NCI-H526 (cell line): ENCODE measurements around the gene CEACAM20.
"Not testable (repeated sequence)": the region's sequence is repeated elsewhere in the genome, so short reads cannot be mapped to it uniquely, and the experiment has no call there.

Source experiments
- DNase-seq, 2 experiments: peaks; one replicate each; lab custom pipeline; 2025; lab: John Stamatoyannopoulos, UW

The CEACAM20 gene

GRCh38 chr19:44476559-44477408 lies 52.7 kb downstream of the CEACAM20 start:
- peak; percentile 5 to 24 for DNase-seq

- DNase-seq: not testable (repeated sequence)
These were observed 60.7 kb downstream of the CEACAM20 start for GRCh38 chr19:44468730-44469129.

- DNase-seq: not testable (repeated sequence)
These were observed 66.7 kb downstream of the CEACAM20 start for GRCh38 chr19:44462600-44463286.
